Renal cortical epithelial cell (primary cell): ENCODE data around the gene PPP2R5B. TPM values are rescaled to one million over a fixed set of nuclear protein-coding genes. Genes with fewer than 3 reads are reported as not detected.

Experiments used
- DNase-seq: peaks from one replicate; pipeline ENCODE4 v3.0.0-alpha.2; 2011; ENCODE audit warnings: low read depth
- total RNA-seq: library from RNA; depleted of rRNA; stranded (reverse); fragments of >200 nt; gene quantifications from 2 replicates; pipeline ENCODE4 v1.2.3, GENCODE V29; 2014

PPP2R5B gene
- total RNA-seq, 1 donor from 2014 or later, result 21.7 TPM

DNA sequence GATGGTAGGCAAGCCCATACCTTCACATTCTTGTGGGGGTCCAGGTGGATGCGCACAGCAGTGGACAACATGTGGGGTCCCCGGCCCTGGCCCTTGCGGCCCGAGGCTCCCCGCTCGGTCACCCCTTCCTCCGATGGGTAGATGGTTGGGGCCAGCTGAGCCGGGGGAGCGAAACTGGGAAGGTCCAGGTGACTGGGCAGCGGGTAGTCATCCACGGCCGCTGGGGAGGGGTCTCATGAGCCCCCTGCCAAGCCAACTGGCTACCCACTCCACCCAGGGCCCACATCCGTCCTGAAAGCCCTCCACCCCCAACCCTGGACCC is 18.2 kb upstream of the PPP2R5B start:
- DNase-seq, result no peak

DNA sequence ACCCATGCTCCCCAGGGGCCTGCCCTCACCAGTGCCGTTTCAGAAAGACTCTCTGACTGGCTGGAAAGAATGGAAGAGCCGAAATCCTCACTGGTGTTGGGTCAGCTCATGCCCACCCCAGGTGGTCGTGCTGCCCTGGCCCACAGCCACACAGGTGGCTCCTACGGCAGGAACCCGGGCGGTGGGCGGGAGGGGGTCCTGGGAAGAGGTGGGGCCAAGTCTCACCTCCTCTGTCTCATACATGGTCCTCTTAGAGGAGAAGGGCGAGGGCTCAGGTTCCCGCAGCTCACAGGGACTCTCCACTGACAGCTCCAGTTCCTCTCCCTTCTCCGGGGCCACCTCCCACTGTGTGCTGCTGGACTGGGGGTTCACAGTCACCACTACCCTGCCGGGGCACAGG is 15.7 kb upstream of the PPP2R5B start:
- DNase-seq, result no peak

DNA sequence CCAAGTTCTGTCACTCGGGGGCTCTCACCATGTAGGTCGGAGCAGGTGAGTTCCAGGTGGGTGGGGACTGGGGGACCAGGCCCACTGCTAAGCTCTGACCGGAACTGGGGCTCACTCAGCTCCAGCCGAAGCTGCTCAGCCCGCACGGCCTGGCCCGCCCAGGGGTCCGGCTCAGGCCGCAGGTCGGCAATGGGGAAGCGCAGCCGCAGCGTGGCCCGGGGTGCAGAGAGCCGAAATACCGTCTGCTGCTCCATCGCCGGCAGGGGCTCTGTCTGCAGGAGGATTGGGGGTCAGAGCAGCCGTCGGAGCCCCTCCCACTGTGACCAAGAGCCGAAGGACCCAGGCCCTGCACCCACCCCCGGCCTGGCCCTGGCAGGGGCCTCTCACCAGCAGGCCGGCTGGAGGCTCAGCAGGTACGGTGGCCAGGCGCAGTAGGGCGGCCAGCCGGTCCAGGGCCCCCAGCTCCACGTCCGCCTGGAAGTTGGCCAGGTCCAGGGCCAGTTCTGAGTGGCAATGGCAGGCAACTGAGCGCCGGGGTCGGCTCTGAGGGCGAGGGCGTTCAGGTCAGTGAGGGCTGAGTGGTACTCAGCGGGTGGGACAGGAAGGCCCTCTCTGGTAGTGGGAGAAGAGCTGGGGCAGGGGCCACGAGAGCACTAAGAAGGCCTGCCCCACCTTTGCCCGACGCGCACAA is 14.7 kb upstream of the PPP2R5B start:
- DNase-seq, result no peak

DNA sequence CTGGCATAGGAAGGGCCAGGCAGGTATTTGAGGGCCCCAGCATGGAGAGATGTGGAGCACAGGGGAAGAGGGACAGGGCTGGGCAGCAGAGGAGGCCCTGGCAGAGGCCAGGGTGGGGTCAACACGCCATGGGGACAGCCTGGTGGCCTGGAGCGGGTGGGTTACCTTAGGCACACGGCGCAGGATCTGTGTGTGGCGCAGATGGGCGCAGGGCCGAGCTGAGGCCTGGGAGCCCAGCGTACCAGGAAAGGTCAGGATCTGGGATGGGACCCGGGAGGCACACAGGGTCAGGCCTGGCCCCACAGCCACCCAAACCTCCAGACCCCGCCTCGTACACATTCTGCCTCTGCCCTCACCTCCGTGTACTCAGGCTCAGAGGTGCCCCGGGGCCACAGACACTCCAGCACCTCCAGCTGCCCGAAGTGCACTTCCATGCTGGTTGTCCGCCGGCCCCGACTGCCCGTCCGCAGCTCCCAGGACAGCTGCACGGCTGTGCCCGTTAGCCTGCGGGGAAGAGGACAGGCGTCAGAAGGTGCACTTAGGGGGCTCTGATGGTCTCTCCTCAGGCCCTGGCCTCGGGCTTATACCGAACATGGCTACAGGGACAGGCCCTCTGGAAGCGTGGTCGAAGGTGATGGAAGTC is 13.9 kb upstream of the PPP2R5B start:
- DNase-seq, result no peak

DNA sequence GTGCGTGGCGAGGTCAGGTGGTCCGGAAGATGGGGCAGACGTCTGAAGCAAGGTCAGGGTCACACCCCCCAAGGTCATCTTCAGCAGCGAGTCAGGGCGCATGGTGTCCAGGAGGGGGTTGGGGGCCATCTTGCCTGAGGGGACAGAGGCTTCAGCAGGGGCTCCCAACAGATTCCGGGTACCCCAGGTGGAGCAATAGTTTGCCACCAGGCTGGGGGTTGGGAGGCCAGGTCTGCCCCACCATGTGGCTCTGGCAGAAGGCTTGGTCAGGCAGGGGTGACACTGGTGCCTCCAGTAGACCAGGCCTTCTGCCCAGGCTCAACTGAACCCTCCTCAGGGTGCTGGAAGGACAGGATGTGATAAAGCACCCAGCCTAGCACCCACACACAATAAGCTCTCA is 13.3 kb upstream of the PPP2R5B start:
- no peak for DNase-seq

DNA sequence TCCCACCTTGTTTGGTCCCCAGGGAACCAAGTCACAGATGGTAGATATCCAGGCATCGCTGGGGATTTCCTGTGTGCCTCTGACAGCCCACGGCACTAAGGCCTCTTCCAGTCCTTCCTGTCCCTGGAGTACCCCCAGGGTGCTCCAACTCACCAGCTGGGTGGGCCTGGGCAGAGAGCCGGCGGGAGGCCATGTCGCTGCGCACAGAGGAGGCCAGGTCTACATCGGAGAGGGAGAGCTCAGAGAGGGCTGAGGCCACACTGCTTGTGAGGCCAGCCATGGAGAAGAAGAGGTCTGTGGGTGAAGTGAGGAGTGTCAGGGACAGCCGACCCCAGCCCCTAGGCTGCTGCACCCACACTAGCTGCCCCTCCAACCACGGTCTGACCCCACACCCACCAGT is 12.8 kb upstream of the PPP2R5B start:
- DNase-seq, result no peak

DNA sequence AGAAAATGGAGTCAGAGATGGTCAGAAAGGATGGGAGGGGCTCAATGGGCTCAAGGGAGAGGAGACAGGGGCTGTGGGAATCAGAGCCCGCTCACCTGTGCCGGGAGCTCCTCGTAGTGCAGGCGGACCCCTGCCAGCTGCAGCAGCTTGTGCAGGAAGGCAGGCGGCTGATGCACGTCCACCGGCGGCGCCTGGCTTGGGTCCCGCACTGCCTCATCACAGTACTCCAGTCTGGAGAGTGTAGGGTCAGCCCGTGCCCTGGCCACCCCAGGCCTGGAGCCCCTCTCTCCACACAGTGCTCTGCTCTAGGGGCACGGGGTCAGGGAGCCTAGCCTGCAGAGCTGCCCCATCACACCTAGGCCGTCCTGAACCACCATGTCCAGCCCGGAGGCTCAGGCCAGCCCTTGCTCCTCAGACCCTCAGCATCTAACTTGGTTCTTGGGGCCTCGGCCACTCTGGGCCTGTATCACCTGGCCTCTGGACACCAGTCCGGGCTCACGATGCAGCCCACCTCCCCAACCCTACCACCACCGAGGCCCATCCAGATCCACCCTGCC is 11.2 kb upstream of the PPP2R5B start:
- DNase-seq, result no peak

DNA sequence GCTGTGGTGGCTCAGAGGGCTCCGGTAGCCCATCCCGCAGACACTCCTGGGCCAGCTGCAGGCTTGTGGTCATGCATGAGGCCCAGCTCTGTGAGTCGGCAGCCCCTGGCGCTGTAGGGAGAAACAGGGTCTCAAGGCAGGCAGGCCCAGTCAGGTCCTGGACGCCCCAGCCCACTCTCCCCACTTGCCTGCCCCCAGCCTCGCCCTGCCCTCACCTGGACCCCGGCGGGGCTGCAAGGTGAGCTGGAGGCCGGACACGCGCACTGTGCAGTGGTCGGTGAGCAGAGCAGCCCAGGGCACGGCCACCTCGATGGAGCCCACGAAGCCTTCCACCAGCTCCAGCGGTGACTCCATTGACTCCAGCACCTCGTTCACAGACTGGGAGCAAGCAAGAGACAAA is 10.4 kb upstream of the PPP2R5B start:
- DNase-seq, result no peak

DNA sequence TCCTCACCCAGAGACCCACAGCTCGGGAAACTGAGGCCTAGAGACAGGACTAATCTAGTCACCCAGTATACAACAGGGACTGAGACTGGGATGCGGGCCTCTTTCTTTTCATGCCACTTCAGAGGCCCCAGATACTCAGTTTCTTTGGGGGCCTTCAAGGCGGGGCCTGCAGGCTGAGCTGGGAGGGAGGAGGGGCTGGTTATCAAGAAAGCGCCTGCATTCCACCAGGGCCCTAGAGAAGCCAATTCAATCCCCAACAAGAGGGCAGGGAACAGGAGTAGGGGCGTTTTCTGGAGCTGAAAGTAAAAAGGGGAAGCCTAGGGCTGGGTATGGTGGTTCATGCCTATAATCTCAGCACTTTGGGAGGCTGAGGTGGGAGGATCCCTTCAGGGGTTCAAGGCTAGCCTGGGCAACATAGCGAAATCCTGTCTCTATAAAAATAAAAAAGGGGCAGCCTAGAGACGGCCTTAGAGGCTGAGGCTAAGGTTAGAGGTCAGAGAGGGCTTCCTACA is 9.1 kb upstream of the PPP2R5B start:
- no peak for DNase-seq

DNA sequence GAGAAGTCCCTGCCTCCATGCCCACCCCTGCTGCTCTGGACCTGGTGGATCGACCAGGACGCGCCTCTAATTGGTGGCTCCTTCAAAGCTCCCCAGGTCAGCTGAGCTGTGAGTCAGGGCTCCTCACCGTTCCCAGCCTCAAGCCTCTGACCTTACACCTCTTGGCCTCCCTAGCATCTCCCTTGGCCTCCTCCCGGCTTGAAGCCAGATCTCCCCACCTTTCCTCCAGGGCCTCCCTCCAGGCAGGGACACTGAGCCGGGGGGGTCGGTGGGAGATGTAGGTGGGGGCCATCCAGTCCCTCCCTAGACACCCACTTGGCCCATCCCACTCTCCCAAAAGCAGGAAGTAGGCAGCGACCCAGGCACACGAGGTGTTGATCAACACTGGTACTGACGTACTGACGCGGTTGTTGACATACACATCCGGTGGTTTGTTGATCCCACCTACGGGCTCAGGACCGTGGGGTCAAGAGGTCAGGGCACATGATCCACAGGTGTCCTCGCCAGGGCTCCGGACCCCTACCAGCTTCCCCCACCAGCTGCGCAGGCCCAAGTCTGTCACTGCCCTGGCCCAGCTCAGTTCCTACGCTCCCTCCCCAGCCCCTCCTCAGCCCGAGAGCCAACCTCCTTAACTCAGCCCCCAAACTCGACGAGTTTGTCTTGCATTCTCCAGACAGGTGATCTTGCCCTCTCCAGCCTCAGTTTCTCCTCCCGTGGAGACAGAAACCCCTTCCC is 8.3 kb upstream of the PPP2R5B start:
- peak; percentile 53 for DNase-seq

DNA sequence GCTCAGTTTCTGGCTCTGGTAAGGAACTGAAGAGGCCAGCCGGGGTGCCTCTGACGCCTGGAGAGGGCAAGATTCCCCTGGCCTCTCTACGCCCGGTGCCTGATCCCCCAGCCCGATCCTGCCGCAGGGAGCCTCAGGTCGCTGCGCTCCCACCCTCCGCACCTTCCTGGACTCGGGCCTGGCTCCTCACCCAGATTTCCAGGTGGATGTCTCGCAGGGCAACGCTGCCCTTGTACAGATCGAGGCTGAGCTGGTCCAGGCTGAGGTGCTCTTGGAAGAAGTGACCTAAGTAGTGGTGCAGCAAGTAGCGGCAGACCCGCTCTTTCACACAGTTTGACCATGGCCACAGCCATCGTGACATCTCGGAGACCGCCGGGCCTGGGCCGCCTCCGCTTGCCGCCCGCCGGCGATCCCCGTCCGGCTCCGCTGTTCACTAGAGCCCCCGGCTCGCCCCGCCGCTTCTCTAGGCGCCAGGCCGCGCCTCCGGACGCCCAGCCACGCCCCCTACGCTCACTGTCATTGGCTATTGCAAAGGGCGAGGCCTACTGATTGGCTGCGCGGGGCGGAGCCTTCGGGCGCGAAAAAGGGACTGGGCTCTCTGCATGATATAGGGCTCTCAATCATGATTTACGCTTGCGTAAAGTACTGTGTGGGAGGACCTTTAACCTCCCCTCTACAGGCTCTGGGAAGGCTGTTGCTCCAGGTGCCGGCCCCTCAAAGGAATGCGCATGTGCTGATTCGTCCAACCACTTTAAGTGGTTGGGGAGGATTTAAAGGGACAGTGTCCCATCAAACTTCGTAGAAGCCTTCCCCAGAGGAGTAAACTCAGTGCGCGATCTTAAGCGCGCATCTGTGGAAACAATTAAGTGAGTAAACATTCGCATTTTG is 7.5 kb upstream of the PPP2R5B start, which contains the start of gene ATG2A:
Gene ATG2A (minus strand): TSS at position 435 of the 888 bp plus-strand sequence. CDS start 74 bp downstream, at position 361.
- DNase-seq, result peak; percentile 100

DNA sequence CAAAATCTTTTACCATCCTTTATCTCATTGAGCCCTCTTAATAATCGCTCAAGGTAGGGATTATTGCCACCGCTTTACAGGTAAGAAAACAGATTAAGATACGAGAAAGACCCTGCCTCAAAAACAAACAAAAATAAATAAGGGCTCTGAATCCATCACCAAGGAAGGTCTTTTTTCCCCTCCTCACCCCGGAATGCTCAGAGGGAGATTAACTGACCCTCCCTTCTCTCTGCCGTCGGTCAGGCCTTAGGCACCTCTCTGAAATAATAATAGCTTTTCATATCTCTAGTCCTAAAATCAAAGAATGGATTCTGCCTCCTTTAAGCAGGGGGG is 6.9 kb upstream of the PPP2R5B start:
- DNase-seq, result peak; percentile 1

DNA sequence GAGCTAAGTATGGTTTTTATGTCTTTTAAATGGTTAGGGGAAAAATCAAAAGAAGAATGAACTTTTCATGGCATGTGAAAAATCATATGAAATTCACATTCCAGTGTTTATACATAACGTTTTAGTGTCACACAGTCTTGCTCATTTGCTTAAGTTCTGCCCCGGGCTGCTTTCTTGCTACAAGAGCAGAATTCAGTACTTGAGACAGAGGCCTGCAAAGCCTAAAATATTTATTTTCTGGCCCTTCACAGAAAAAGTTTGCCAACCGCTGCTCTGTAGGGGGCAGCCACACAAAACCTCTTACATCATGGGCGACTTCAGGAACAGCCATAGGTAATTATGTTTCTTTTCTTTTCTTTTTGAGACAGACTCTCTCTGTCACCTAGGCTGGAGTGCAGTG is 6.5 kb upstream of the PPP2R5B start:
- DNase-seq, result peak; percentile 61

DNA sequence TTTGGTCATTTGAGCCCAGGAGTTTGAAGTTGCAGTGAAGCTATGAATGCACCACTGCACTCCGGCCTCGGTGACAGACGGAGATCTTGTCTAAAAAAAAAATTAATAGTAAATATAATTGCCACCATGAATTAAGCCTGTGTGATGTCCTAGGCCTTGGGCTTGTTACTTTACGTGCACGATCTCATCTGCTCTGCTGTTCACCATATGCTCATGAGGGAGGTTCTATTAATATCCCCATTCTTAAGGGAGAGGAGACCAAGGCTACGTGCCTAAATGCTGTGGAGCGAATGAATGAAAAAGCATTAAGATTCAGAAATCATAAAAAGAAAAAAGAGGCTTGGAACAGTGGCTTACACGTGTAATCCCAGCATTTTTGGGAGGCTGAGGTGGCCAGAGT is 4.9 kb upstream of the PPP2R5B start:
- no peak for DNase-seq

DNA sequence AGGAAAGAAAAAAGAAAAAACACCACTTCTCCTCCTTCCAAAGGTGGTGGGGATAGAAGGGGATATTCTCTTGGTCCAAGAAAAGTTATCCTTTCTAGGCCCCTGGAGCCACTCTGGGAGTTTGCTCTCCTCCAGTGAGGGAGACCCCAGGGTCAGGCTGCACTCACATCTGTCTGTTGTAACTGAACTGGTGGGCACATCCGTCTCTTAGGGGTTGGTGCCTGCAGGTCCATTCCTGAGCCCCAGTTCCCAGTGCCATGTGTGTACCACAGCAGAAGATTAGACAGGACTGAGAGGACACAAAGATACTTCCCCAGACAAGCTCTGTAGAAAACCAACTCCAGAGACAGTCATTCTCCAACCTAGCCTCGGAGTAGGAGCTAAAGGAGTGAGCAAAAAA is 4.4 kb upstream of the PPP2R5B start:
- no peak for DNase-seq

DNA sequence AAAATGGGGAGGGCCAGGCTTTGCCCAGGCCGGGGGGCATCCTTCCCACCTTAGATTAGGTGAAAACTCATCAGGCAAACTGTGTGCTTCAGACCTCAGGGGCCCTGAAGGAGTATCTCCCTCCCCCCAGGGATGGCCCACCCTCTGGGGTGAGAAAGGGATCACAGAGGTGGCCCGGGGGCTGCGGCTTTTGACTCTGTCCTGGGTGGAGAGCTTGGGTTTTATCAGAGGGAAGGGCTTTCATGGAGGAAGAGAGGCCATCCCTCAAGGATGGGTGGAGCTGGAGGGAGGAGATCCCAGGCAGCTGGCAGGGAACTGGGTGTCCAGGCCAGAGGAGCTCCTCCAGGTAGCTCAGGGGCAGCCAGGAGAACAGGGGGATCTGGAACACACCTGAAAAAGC is 3.1 kb upstream of the PPP2R5B start:
- no peak for DNase-seq

DNA sequence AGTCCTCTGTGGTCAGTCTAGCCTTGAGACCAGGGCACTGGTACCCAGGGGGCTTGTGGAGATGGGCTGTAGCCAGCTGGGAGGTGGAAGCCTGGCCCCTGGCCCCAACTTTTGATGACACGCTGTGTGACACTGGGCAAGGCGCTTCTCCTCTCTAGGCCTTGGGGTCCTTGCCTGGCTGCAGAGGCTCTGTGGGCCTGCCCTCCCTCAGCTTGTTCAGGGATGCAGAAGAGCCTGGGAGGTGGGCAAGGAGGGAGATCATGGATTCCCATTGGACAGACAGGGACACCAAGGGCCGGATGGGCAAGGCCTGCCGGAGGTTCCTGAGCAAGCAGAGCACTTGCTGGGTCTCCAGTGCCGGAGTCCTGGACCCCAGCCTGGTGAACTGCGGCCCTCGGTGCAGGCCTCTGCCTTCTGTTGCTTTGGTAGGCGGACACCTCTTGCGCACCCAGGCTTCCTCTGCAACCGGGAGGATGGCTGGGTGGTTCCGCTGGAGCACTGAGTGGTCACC is 1.3 kb upstream of the PPP2R5B start:
- DNase-seq, result no peak

DNA sequence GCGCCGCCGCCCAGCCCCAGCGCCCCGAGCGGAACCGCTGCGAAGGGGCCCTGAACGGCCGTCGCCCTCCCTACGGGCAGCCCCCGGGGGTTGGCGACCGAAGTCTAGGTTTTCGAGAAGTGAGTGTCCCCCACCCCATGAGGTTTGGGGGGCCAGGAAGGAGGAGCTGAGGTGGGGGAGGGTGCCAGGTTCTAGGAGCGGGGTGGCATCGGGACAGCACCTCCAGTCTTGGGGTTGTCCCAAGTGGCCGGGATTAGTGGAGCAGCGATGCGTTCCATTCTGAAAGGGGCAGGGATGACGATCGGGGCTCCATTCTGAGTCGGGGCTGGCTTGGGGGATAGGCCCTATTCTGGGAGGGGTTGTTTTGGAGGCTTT is 408 bp downstream of the PPP2R5B start:
- no peak for DNase-seq

DNA sequence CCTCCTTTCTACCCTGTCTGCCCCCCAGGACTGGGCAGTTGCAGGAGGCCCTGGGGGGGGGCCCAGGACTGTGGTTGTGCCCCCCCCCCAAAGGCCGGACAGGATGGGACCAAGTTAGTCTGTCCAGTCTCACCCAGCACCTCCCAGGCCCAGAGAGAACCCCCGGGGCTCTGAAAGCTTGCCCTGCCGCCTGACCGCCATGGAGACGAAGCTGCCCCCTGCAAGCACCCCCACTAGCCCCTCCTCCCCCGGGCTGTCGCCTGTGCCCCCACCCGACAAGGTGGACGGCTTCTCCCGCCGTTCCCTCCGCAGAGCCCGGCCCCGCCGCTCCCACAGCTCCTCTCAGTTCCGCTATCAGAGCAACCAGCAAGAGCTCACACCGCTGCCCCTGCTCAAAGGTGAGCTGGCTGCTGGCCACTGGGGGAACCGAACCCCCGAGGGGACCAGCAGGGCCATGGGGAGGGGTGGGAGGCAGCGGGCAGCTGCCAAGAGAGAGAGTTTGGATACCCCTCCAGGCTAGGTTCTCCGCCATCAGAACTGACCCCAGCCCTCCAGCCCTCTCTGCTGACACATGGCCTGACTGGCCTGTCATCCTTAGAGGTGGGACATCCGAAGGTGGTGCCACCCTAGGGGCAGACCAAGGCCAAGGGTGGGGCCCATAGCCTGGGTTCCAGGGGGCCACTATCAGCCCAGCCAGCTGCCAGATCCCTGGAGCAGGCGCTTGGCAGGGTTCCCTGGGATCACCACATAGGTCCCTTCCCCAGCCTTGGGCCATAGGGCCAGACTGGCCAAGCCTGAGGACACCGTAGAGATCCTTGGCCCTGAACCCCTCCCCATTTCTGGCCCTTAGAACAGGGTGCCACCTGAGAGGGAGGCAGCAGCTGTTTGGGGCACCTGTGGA is 1.3 kb downstream of the PPP2R5B start:
- DNase-seq, result no peak

DNA sequence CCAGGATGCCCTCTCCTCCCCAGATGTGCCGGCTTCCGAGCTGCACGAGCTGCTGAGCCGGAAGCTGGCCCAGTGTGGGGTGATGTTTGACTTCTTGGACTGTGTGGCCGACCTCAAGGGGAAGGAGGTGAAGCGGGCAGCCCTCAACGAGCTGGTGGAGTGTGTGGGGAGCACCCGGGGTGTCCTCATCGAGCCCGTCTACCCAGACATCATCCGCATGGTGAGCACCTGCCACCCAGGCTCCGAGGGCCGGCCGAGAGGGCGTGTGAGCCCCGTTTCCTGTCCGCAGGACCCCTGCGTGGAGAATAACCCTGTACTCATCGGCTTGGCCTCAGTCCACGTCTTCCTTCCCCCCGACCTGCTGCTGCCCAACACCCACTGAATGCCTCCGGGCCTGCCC is 2.2 kb downstream of the PPP2R5B start:
- DNase-seq, result no peak

DNA sequence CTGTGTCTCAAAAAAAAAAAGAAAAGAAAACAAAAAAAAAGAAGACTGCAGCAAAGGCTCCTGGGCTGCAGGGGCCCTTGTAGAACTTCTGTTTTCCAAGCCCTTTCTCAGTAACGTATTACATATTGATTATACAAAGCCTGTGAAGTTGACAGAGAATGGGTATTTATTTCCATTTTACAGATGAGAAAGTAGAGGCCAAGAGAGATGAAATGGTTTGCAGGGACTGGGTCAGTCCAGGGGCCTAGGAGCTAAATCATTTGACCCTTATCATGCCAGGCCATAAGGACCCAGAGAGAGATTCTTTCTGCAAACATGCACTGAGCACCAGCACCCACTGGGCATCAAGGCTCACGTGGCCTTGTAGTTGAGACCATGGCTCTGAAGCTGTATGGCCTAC is 4.5 kb downstream of the PPP2R5B start:
- DNase-seq, result no peak
